Activated CD4-positive, alpha-beta T cell treated with anti-CD3 and anti-CD28 coated beads for 36 hours (primary cell): Measurements from ENCODE around the gene FA2H. TPM values are rescaled to one million over a fixed set of nuclear protein-coding genes. Genes with fewer than 3 reads are reported as not detected.
"Not testable (repeated sequence)": the region's sequence is repeated elsewhere in the genome, so short reads cannot be mapped to it uniquely, and the experiment has no call there.

Experiments
- ATAC-seq: fragments of 200-7000 bp; cut with Tn5 transposase; one replicate; pipeline ENCODE4 v1.10.0; 2021; ENCODE audit warnings: mild to moderate bottlenecking, moderate library complexity
- CTCF ChIA-PET: fragments of 350-600 bp; sonication (Branson Sonifier 250); formaldehyde crosslinking; loops from one replicate; lab custom pipeline; 2021; ENCODE audit warnings: antibody characterized with exemption; lab: Charles Lee
- POLR2A ChIA-PET: fragments of 350-600 bp; sonication (Branson Sonifier 250); formaldehyde crosslinking; loops from one replicate; lab custom pipeline; 2021; ENCODE audit warnings: antibody characterized with exemption, inconsistent platforms; lab: Charles Lee
- DNase-seq: peaks from one replicate; pipeline ENCODE4 v3.0.0-alpha.2; 2020
- H3K27ac Mint-ChIP-seq: one replicate; pipeline ENCODE4 v1.8.0; 2021; ENCODE audit warnings: mixed read lengths
- H3K27me3 Mint-ChIP-seq: one replicate; pipeline ENCODE4 v1.8.0; 2021; ENCODE audit warnings: mixed read lengths
- H3K36me3 Mint-ChIP-seq: one replicate; pipeline ENCODE4 v1.8.0; 2021; ENCODE audit warnings: low read depth, mixed read lengths
- H3K4me1 Mint-ChIP-seq: one replicate; pipeline ENCODE4 v1.8.0; 2021; ENCODE audit warnings: mixed read lengths
- H3K4me3 Mint-ChIP-seq: one replicate; pipeline ENCODE4 v1.8.0; 2021; ENCODE audit warnings: mild to moderate bottlenecking, moderate library complexity, mixed read lengths
- H3K9me3 Mint-ChIP-seq: one replicate; pipeline ENCODE4 v1.8.0; 2021; ENCODE audit warnings: low read depth, mixed read lengths
- intact Hi-C, 2 experiments: fragments of 100-400 bp; cut with DNase I in 1 of 2; cut with micrococcal nuclease in 1 of 2; formaldehyde crosslinking; loops; one replicate each; pipeline versions ENCODE4 v1.14.2 to v1.15.1; 2022 to 2024; cut with DNase I, micrococcal nuclease
- total RNA-seq, 2 experiments: library from RNA; stranded (reverse); gene quantifications; one replicate each; pipeline ENCODE4 v1.2.3, GENCODE V29; 2021

FA2H gene
- total RNA-seq, 2 experiments from 2014 or later = not detected

GRCh38 chr16:74731853-74732477 is 42.7 kb downstream of the FA2H start:
- intact Hi-C loops = no loop called here
- Mint-ChIP-seq H3K4me1 (peaks cover 12% of the 10 kb centered on the region), H3K27ac (no peak overlapping the region), H3K4me3 (no peak overlapping the region), H3K27me3 (no peaks in the 10 kb centered on the region), H3K9me3 (peaks cover 2% of the 10 kb centered on the region), H3K36me3 (no peaks in the 10 kb centered on the region)
- POLR2A ChIA-PET = interaction anchor here (0.7 kb wide), 1 partner anchor 21 kb away, joined by 3 read pairs; no protein-coding TSS in a partner anchor
- CTCF ChIA-PET = interaction anchor here (0.6 to 1.2 kb wide), 4 partner anchors 16 to 131 kb away, joined by 3 to 4 read pairs (median 3); no protein-coding TSS in a partner anchor
- DNase-seq (no peak), ATAC-seq (no peak)

GRCh38 chr16:74729783-74730683 is 44.6 kb downstream of the FA2H start:
- no peak for ATAC-seq
- POLR2A ChIA-PET = interaction anchor here (0.6 kb wide), 1 partner anchor 629 kb away, joined by 3 read pairs; no protein-coding TSS in a partner anchor
- no peak overlapping the region for H3K4me3 Mint-ChIP-seq
- peaks cover 2% of the 10 kb centered on the region for H3K9me3 Mint-ChIP-seq
- no peaks in the 10 kb centered on the region for H3K27me3 Mint-ChIP-seq
- CTCF ChIA-PET = interaction anchor here (0.6 to 1.2 kb wide), 5 partner anchors 10 to 133 kb away, joined by 3 to 4 read pairs (median 4); no protein-coding TSS in a partner anchor
- H3K36me3 Mint-ChIP-seq = no peaks in the 10 kb centered on the region
- no peak for DNase-seq
- H3K27ac Mint-ChIP-seq = no peak overlapping the region
- intact Hi-C loops = no loop called here
- peaks cover 12% of the 10 kb centered on the region for H3K4me1 Mint-ChIP-seq

GRCh38 chr16:74727903-74728302 is 46.7 kb downstream of the FA2H start:
- DNase-seq (no peak), ATAC-seq (no peak)
- ChIA-PET CTCF (interaction anchor here (0.7 to 5.4 kb wide), 6 partner anchors 11 to 88 kb away, joined by 3 to 38 read pairs (median 6); partner anchors contain the start of gene MLKL), POLR2A (interaction anchor here (0.6 kb wide), 1 partner anchor 135 kb away, joined by 3 read pairs; no protein-coding TSS in a partner anchor)
- Mint-ChIP-seq H3K4me3 (no peak overlapping the region), H3K9me3 (peaks cover 2% of the 10 kb centered on the region), H3K4me1 (peaks cover 12% of the 10 kb centered on the region), H3K36me3 (no peaks in the 10 kb centered on the region), H3K27ac (no peak overlapping the region), H3K27me3 (no peaks in the 10 kb centered on the region)
- intact Hi-C loops = no loop called here

DNA sequence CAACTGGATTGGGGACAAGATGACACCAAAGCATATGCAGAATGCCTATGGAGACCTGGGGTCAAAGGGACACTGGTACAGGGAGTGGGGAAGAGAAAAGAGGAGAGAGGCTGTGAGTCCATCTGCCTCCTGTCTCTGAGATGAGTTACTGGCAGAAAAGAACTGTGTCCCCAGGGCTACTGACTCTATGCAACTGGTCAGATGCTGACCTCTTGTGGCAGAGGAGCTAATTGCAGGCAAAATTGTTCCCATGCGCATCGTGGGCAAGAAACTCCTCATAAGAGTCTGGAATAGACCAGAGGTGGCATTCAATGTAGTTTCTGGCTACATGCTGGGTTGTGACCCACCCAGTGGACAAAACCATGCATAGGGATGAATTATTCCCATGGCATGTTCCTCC is 47.9 kb downstream of the FA2H start:
- H3K4me1 Mint-ChIP-seq = peaks cover 12% of the 10 kb centered on the region

GRCh38 chr16:74725651-74726455 is 48.8 kb downstream of the FA2H start:
- no peak for ATAC-seq
- no peak for DNase-seq
- Mint-ChIP-seq H3K4me3 (no peak overlapping the region), H3K27ac (no peak overlapping the region), H3K27me3 (no peaks in the 10 kb centered on the region), H3K9me3 (peaks cover 2% of the 10 kb centered on the region), H3K4me1 (peaks cover 12% of the 10 kb centered on the region), H3K36me3 (no peaks in the 10 kb centered on the region)
- ChIA-PET POLR2A (no interaction called here), CTCF (interaction anchor here (0.6 to 5.4 kb wide), 16 partner anchors 10 to 638 kb away, joined by 3 to 38 read pairs (median 4); partner anchors contain the start of gene MLKL)
- intact Hi-C loops = loop anchor here (1.0 kb wide), 2 partner anchors 17 to 59 kb away; no protein-coding TSS in a partner anchor

More for the DNA sequence above, 47.9 kb downstream of the FA2H start:
- ATAC-seq (peak; percentile 65), DNase-seq (peak; percentile 70)
- Mint-ChIP-seq H3K9me3 (peaks cover 2% of the 10 kb centered on the region), H3K4me3 (no peak overlapping the region), H3K27ac (no peak overlapping the region), H3K27me3 (no peaks in the 10 kb centered on the region), H3K36me3 (no peaks in the 10 kb centered on the region)
- POLR2A ChIA-PET = no interaction called here
- intact Hi-C loops = loop anchor here (1.0 kb wide), 2 partner anchors 17 to 59 kb away; no protein-coding TSS in a partner anchor
- CTCF ChIA-PET = interaction anchor here (0.6 to 5.4 kb wide), 14 partner anchors 9 to 654 kb away, joined by 3 to 38 read pairs (median 4); partner anchors contain the start of gene MLKL

- Mint-ChIP-seq H3K4me1 (peaks cover 3% of the 10 kb centered on the region), H3K4me3 (no peak overlapping the region), H3K9me3 (peaks cover 2% of the 10 kb centered on the region), H3K27ac (no peak overlapping the region), H3K27me3 (no peaks in the 10 kb centered on the region), H3K36me3 (no peaks in the 10 kb centered on the region)
- DNase-seq (no peak), ATAC-seq (no peak)
- intact Hi-C loops = no loop called here
- CTCF ChIA-PET = interaction anchor here (0.6 to 5.4 kb wide), 10 partner anchors 12 to 466 kb away, joined by 3 to 38 read pairs (median 3); partner anchors contain the start of gene MLKL
- POLR2A ChIA-PET = no interaction called here
Observed at GRCh38 chr16:74724820-74725549, 49.6 kb downstream of the FA2H start.

DNA sequence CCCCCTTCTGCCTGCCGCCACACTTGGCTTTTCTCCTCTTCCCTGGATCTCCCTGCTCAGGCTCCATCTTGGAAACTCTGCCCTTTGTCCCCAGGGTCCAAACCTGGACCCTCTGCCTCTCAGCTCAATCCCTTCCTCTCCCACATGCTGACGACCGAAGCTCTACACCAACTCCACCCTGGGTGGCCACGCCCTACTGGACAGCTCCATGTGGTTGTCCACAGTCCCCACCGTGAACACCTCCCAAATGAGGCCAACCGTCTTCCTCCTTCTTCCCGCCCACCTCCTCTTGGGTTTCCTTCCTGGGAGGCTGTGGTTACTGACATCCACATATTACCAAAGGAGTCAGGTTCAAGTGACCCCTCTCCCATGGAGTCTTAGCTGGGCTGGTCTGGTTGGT is 51.4 kb downstream of the FA2H start:
- no peaks in the 10 kb centered on the region for H3K36me3 Mint-ChIP-seq
- intact Hi-C loops = no loop called here
- H3K27ac Mint-ChIP-seq = no peak overlapping the region
- peaks cover 2% of the 10 kb centered on the region for H3K9me3 Mint-ChIP-seq
- no peaks in the 10 kb centered on the region for H3K4me1 Mint-ChIP-seq
- ChIA-PET CTCF (interaction anchor here (1.0 to 5.4 kb wide), 4 partner anchors 10 to 92 kb away, joined by 3 to 38 read pairs (median 4); no protein-coding TSS in a partner anchor), POLR2A (no interaction called here)
- H3K27me3 Mint-ChIP-seq = no peaks in the 10 kb centered on the region
- H3K4me3 Mint-ChIP-seq = no peak overlapping the region
- DNase-seq = no peak
- ATAC-seq = no peak

DNA sequence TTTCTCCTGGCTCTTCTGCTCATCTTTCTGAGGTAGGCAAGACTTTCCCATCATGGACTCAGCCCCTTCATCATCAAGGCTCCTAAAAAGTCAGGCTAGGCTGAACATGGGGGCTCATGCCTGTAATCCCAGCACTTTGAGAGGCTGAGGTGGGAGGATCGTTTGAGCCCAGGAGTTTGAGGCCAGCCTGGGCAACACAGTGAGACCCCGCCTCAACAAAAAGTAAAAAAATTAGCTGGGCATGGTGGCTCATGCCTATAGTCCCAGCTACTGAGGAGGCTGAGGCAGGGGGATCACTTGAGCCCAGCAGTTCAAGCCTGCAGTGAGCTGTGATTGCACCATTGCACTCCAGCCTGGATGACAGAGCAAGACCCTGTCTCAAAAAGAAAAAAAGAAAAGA is 52.5 kb downstream of the FA2H start:
- H3K4me1 Mint-ChIP-seq, CTCF ChIA-PET, DNase-seq, POLR2A ChIA-PET, H3K27me3 Mint-ChIP-seq, H3K27ac Mint-ChIP-seq, H3K4me3 Mint-ChIP-seq, H3K36me3 Mint-ChIP-seq, intact Hi-C loops, H3K9me3 Mint-ChIP-seq, ATAC-seq: not testable (repeated sequence)

DNA sequence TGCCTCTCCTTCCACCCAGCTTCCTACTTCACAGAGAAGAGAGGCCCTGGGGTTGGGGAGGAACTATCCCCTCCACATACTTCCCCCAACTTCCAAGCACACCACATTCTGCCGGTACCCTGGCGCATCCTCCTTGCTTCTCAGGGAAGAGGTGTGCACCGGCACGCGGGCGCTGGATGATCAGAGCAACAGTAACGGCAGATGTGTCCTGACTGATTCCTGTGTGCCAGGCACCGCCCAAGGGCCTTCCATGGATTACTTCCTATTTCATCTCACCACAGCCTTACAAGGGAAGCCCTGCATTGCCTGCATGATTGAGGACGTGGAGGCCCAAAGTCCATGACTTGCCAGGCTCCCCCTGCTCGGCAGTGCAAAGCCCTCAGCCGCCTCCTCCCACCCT is 52.9 kb downstream of the FA2H start:
- Mint-ChIP-seq H3K4me1 (no peaks in the 10 kb centered on the region), H3K27me3 (no peaks in the 10 kb centered on the region), H3K4me3 (no peak overlapping the region), H3K27ac (no peak overlapping the region), H3K9me3 (no peaks in the 10 kb centered on the region), H3K36me3 (no peaks in the 10 kb centered on the region)
- ATAC-seq (no peak), DNase-seq (no peak)
- ChIA-PET POLR2A (no interaction called here), CTCF (no interaction called here)
- intact Hi-C loops = no loop called here

DNA sequence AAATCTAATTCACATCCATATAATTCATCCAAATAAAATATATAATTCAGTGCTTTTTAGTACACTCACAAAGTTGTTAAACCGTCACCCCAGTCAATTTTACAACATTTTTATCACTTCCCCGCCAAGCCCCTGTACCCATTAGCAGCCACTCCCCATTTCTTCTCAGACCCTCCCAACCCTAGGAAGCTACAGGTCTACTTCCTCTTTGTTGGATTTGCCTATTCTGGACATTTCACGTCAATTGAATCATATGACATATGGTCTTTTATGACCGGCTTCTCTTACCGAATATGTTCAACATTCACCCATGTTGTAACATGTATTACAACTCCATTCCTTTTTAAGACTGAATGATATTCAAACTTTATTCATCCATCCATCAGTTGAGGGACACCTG is 54.0 kb downstream of the FA2H start:
- Mint-ChIP-seq H3K4me3 (no peak overlapping the region), H3K9me3 (no peaks in the 10 kb centered on the region), H3K36me3 (no peaks in the 10 kb centered on the region), H3K27me3 (no peaks in the 10 kb centered on the region), H3K27ac (no peak overlapping the region), H3K4me1 (no peaks in the 10 kb centered on the region)
- no peak for ATAC-seq
- no peak for DNase-seq
- intact Hi-C loops = no loop called here
- ChIA-PET POLR2A (no interaction called here), CTCF (interaction anchor here (0.8 to 1.0 kb wide), 2 partner anchors 9 to 602 kb away, joined by 3 to 4 read pairs; no protein-coding TSS in a partner anchor)
